HG03460 (cell line): ENCODE results near the gene OR8B4.
"Not testable (repeated sequence)": the region's sequence is repeated elsewhere in the genome, so short reads cannot be mapped to it uniquely, and the experiment has no call there.

ENCODE experiments used
- ATAC-seq: cut with Tn5 transposase; IDR thresholded peaks from one replicate; pipeline ENCODE4 v1.9.1; 2021; ENCODE audit not compliant: unreplicated experiment

OR8B4 gene

DNA sequence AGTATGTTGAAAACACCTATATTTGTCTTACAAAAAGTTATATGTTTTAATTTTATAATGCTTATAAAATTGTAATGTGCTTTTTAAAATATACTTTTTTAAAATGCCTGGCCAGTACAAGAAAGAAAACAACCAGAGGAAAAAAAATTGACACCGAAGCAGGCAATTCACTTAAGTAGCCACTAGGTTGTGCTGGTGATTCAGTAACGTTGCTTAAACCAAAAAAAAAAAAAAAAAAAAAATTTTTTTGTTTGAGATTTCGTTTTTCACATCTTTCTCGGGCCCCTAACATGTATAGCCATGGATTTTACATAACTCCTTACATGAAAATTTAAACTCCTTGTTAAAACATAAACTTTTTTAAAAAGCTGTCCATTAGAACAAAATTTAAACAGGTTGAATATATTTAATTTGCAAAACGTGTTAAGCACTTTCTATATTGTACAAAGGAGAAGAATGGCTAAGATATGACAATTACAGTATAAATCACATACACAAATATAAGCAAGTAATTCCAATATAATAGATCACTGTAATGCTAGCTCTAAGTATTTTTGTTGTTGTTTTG is 9.2 kb downstream of the OR8B4 start:
- no peak for ATAC-seq

DNA sequence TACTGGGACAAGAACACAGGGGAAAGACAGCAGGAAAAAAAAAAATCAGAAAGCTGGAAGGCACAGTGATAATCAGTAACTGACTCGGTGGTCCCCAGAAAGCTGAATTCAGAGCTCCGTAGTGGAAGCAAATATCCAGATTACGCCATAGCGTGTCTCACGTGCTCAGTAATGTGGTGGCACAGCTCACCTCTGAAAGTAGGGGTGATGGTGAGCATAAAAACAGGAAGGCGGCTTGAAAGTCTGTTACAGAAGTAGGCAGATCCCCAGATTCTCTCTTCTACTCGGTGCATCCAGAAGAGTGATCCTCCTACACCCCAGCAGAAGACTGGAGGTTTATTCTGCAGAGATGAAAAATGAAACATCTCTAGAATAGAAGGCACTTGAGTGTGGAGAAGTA is 14.8 kb downstream of the OR8B4 start:
- ATAC-seq, result no peak

DNA sequence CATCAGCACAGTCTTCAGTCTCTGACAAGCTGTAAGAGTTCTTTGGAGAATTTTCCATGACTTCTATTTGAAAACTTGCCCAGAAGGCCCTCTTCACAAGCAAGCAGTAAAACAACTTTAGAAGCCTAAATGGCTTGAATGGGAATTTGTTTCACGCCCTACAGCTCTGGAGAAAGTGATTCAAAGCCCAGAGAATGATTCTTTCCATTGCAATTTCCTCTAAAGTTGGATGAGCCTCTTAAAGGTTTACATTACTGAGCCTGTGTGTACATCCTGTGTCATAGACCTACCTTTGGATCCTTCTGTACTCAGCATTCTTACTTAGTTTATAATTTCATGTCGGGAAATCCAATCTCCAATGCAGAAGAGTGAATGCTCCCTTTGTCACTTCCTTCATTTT is 19.1 kb downstream of the OR8B4 start:
- ATAC-seq, result no peak

DNA sequence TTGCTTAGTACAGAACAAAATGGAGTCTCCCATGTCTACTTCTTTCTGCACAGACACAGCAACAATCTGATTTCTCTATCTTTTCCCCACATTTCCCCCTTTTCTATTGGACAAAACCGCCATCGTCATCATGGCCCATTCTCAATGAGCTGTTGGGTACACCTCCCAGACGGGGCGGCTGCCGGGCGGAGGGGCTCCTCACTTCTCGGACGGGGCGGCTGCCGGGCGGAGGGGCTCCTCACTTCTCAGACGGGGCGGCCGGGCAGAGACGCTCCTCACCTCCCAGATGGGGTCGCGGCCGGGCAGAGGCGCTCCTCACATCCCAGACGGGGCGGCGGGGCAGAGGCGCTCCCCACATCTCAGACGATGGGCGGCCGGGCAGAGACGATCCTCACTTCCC is 21.5 kb downstream of the OR8B4 start:
- ATAC-seq, result not testable (repeated sequence)

DNA sequence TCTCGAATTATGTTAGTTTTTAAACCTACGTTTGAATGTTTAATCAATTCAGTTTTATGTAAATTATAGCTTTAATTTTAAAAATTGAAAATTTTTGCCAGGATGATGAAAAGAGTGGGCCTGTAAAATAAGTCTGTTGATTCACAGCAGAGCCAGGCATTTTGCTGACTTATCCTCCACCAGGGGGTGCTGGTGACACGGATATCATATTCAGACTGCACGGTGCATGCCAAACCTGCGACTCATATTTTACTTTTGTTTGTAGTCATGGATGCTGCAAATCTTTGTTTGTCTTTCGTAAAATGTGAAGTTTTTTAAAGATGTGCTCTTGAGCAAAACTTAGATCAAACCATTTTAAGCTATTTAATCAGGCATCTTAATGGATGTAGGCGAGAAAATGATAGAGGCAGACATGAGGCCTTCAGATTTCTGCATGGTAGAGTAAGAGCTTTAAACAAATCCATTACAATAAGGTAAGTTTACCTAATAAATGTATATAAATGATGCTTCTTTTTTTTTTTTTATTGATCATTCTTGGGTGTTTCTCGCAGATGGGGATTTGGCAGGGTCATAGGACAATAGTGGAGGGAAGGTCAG is 22.2 kb downstream of the OR8B4 start:
- ATAC-seq, result peak; percentile 95

DNA sequence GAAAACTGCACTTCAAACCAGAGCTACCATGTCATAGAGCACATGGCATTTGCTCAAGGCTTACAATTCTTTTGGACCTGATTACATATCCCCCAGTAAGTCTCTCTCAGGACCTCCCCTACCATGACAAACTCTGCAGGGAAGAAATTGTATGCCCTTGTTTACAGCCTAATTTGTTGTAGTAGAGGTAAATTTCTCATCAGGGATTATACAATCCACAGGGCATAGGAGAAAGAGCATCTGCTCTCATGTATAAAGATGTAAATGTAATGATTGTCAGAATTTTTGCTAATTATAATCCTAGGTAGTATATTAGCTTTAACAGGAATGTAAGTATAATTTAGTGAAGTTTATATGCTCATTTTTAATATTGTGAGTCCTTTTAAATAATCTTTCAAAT is 25.7 kb downstream of the OR8B4 start, which contains the start of gene OR8B3:
Gene OR8B3, minus strand, starts transcription at position 101 of the 400 bp plus-strand sequence. CDS start 1,673 bp downstream, outside the sequence.
- ATAC-seq, result no peak

DNA sequence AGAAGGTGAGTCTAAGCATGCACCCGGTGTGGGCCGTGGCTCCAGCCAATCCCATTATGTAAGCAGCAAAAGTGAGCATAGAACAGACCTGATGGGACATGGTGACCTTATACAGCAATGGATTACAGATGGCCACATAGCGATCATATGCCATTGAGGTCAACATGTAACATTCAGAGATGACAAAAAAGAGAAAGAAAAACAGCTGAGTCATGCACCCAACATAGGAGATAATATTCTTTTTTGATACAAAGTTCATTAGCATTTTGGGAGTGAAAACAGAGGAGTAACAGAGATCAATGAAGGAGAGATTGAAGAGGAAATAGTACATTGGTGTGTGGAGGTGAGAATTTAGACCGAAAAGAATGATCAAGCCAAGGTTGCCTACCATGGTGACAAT is 27.8 kb downstream of the OR8B4 start:
- ATAC-seq, result not testable (repeated sequence)

DNA sequence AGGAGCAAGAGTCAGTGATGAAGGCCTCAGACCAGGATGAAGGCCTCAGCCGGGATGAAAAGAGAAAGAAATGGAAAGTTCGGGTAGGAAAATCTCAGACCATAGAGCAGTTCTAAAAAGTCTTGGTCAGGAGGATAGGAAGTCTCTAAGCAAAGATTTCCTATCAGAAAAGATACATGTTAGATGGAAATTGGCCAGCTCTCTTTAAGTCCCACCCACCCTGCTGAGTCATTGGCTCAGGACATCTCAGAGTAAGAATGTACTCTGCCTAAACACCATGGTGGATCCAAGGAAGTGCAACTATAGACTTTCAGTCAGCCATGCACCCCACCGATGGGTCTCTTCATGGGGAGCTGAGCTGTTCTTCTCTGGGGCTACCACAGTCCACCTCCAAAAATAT is 30.3 kb downstream of the OR8B4 start:
- no peak for ATAC-seq

DNA sequence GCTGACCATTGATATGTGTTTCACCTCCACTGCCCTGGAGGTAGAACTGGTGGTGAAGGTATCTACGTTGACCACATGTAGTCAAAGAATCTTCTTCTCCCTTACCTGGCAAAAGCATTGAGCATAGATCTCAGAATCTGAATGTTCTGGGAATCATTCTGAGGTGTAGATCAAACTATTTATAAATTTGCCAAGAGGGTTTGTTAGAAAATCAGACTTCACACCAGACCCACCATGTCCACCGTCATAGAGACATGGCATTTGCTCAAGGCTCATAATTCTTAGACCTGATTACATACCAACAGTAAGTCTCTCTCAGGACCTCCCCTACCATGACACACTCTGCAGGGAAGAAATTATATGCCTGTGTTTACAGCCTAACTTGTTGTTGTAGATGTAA is 40.3 kb downstream of the OR8B4 start, which contains the start of gene OR8B2:
Gene OR8B2, minus strand, starts transcription at position 101 of the 400 bp plus-strand sequence. CDS start 1,156 bp downstream, outside the sequence.
- ATAC-seq, result no peak

DNA sequence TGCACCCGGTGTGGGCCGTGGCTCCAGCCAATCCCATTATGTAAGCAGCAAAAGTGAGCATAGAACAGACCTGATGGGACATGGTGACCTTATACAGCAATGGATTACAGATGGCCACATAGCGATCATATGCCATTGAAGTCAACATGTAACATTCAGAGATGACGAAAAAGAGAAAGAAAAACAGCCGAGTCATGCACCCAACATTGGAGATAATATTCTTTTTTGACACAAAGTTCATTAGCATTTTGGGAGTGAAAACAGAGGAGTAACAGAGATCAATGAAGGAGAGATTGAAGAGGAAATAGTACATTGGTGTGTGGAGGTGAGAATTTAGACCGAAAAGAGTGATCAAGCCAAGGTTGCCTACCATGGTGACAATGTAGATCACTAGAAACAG is 41.8 kb downstream of the OR8B4 start:
- not testable (repeated sequence) for ATAC-seq

DNA sequence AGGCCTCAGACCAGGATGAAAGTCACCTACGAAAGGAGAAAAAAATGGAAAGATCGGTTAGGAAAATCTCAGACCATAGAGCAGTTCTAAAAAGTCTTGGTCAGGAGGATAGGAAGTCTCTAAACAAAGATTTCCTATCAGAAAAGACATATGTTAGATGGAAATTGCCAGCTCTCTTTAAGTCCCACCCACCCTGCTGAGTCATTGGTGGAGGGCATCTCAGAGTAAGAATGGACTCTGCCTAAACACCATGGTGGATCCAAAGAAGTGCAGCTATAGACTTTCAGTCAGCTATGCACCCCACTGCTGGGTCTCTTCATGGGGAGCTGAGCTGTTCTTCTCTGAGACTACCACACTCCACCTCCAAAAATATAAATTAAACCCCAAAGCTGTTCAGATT is 44.1 kb downstream of the OR8B4 start:
- no peak for ATAC-seq

DNA sequence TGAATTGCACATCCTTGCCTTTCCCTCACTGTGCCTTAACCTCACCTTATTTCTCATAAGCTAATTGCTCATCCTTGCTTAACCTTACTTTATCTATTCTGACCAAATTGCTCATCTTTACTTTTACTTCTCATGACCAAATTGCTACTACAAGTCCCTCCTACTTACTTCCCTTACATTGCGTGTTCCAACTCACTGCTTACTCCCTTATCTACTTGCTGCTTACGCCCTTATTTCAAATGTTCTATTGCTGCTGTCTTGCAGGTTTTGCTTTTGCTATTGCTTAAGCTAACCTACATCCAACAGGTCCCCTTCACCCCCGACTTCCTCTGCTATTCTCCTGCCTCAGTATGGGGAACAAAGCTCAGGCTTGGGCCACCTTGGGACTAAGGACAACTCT is 48.4 kb downstream of the OR8B4 start:
- no peak for ATAC-seq
